Adrenal gland (tissue), 12 donors: Measurements from ENCODE around the gene ZBTB5. TPM values are rescaled to one million over a fixed set of nuclear protein-coding genes. Genes with fewer than 3 reads are reported as not detected.
A peak's percentile ranks its signal among the peaks of the same experiment; 100 is the strongest.

Source experiments
- DNase-seq, 7 donors: peaks; one replicate each; pipeline ENCODE4 v3.0.0-alpha.2; 2019 to 2020
- H3K27ac ChIP-seq, 5 donors: fragments of 200-600 bp; sonication (generic) in 4 of 5; 1 replicate in 3 of 5; 2 replicates in 2 of 5; pipeline versions ENCODE4 v1.5.1 to v1.8.0; 2016 to 2020; ENCODE audit warnings: mild to moderate bottlenecking in 1 of 5
- H3K27me3 ChIP-seq: fragments of 200-600 bp; 2 replicates; pipeline ENCODE4 v1.8.0; 2021
- H3K36me3 ChIP-seq, 2 donors: fragments of 200-600 bp; replicated peaks in 1 of 2; 1 replicate in 1 of 2; 2 replicates in 1 of 2; pipeline versions ENCODE4 v1.5.1 to v1.8.0; 2018 to 2022
- H3K4me1 ChIP-seq, 2 donors: fragments of 200-600 bp; replicated peaks in 1 of 2; 1 replicate in 1 of 2; 2 replicates in 1 of 2; pipeline versions ENCODE4 v1.5.1 to v1.8.0; 2018 to 2021
- H3K4me3 ChIP-seq, 4 donors: fragments of 200-600 bp; sonication (generic) in 3 of 4; one replicate each; pipeline ENCODE4 v1.5.1; 2016 to 2018
- H3K9me3 ChIP-seq, 3 donors: fragments of 200-600 bp; sonication (generic) in 1 of 3; replicated peaks in 1 of 3; 1 replicate in 2 of 3; 2 replicates in 1 of 3; pipeline versions ENCODE4 v1.5.1 to v1.8.0; 2016 to 2021
- CTCF ChIP-seq, 6 experiments: fragments of 450-650 bp in 4 of 6; fragments of 200-600 bp in 2 of 6; sonication (generic) in 1 of 6; IDR thresholded peaks; 1 replicate in 5 of 6; 2 replicates in 1 of 6; pipeline versions ENCODE4 v1.5.1 to v1.8.0; 2016 to 2021; ENCODE audit warnings: antibody characterized with exemption in 6 of 6, mild to moderate bottlenecking in 2 of 6, moderate library complexity in 1 of 6
- POLR2A ChIP-seq, 2 donors: fragments of 450-650 bp; IDR thresholded peaks; one replicate each; pipeline ENCODE4 v1.6.1; 2017; ENCODE audit warnings: antibody characterized with exemption in 2 of 2, mild to moderate bottlenecking in 2 of 2, moderate library complexity in 1 of 2
- WGBS, 4 donors: extraction: QIAGEN DNeasy Blood & Tissue Kit in 2 of 4; methylation state at CpG; one replicate each; pipeline versions ENCODE4 v1.1.5 to v1.1.7; 2013 to 2017; 5-methylcytosine and 5-hydroxymethylcytosine counted together
- intact Hi-C, 2 donors: fragments of 100-400 bp; cut with DNase I; formaldehyde crosslinking; loops; one replicate each; pipeline versions ENCODE4 v1.14.1 to v1.15.0; 2022 to 2023
- polyA plus RNA-seq, 3 donors: library from polyadenylated mRNA; stranded (reverse); fragments of 200-250 nt in 2 of 3; fragments of 350-450 nt in 1 of 3; fragmentation: Illumina TruSeq in 1 of 3; extraction: RNeasy Lipid Tissue Mini Kit (QIAGEN cat#74804) in 1 of 3; gene quantifications; one replicate each; pipeline ENCODE4 v1.2.3, GENCODE V29; 2013 to 2014
- total RNA-seq, 9 donors: library from RNA; depleted of rRNA in 4 of 9; stranded (reverse); fragments of >200 nt in 4 of 9; fragments of 120-200 nt in 1 of 9; fragmentation: NEBNext Ultra II Directional in 1 of 9; extraction: Animal tissue kit (Norgen Biotek cat#: 25700) in 1 of 9; gene quantifications; one replicate each; pipeline versions ENCODE4 v1.1.0 to v1.2.4, GENCODE V29; 2013 to 2023
- donor health status: healthy with polysubstance abuse.
- donor health status: Bipolar disorder and iron deficiency.
- donor health status: DM: yes; HTN: yes; CAD: no.
- donor health status: DM: no; HTN: no; CAD: no.
- donor health status: DM: no; HTN: no; CAD: no.
- donor health status: DM: yes; HTN: yes; CAD: no.

ZBTB5 gene
- total and polyA plus RNA-seq, 12 donors = 2.3 to 19.6 (median 10.6) TPM

- peaks cover 14 to 50% of the 10 kb centered on the region in 2 donors for H3K4me1 ChIP-seq
- intact Hi-C loops = no loop called here
- DNase-seq = no peak
- TF ChIP-seq CTCF (IDR thresholded peaks at IDR 0.05) (no peak), POLR2A (IDR thresholded peaks at IDR 0.05) (no peak)
- 66 to 74% (median 67%) methylated on average over 4 to 7 of the region's 7 CpGs for WGBS, 4 donors
- H3K27me3 ChIP-seq = no peaks in the 10 kb centered on the region
- H3K9me3 ChIP-seq = no peaks in the 10 kb centered on the region
- no peak overlapping the region for H3K4me3 ChIP-seq
- H3K36me3 ChIP-seq = peaks cover 0 to 67% of the 10 kb centered on the region in 2 donors
- H3K27ac ChIP-seq = peak overlapping the region in 2 of 5 donors; percentile 26 to 57
These were observed 31.3 kb downstream of the ZBTB5 start for GRCh38 chr9:37433867-37434371.

- Histone ChIP-seq H3K4me3 (no peak overlapping the region), H3K27ac (peak overlapping the region in 2 of 5 donors; percentile 44 to 72), H3K27me3 (no peaks in the 10 kb centered on the region), H3K4me1 (peaks cover 14 to 50% of the 10 kb centered on the region in 2 donors), H3K36me3 (peaks cover 0 to 68% of the 10 kb centered on the region in 2 donors), H3K9me3 (no peaks in the 10 kb centered on the region)
- 77 to 81% (median 79%) methylated on average over 6 of the region's 6 CpGs for WGBS, 4 donors
- TF ChIP-seq CTCF (IDR thresholded peaks at IDR 0.05) (no peak), POLR2A (IDR thresholded peaks at IDR 0.05) (no peak)
- intact Hi-C loops = no loop called here
- DNase-seq = peak in 1 of 7 donors; percentile 50
These were observed 33.2 kb downstream of the ZBTB5 start for GRCh38 chr9:37432020-37432419.

GRCh38 chr9:37430841-37431597, 34.2 kb downstream of the ZBTB5 start:
- peak overlapping the region in 3 of 5 donors; percentile 30 to 72 (median 44) for H3K27ac ChIP-seq
- peak in 2 of 6 experiments; percentile 12 to 14 for TF ChIP-seq CTCF (IDR thresholded peaks at IDR 0.05)
- no peak for TF ChIP-seq POLR2A (IDR thresholded peaks at IDR 0.05)
- peaks cover 0 to 68% of the 10 kb centered on the region in 2 donors for H3K36me3 ChIP-seq
- H3K9me3 ChIP-seq = no peaks in the 10 kb centered on the region
- intact Hi-C loops = no loop called here
- DNase-seq = peak in 2 of 7 donors; percentile 45 to 47
- no peaks in the 10 kb centered on the region for H3K27me3 ChIP-seq
- WGBS, 4 donors = 63 to 71% (median 68%) methylated on average over 6 to 14 of the region's 14 CpGs
- peaks cover 7 to 52% of the 10 kb centered on the region in 2 donors for H3K4me1 ChIP-seq
- no peak overlapping the region for H3K4me3 ChIP-seq

GRCh38 chr9:37429441-37430285, 35.6 kb downstream of the ZBTB5 start:
- WGBS, 4 donors = 92 to 100% (median 94%) methylated on average over 4 to 17 of the region's 17 CpGs
- Histone ChIP-seq H3K4me3 (no peak overlapping the region), H3K27ac (no peak overlapping the region), H3K36me3 (peaks cover 0 to 57% of the 10 kb centered on the region in 2 donors), H3K4me1 (peaks cover 16 to 58% of the 10 kb centered on the region in 2 donors), H3K9me3 (no peaks in the 10 kb centered on the region), H3K27me3 (no peaks in the 10 kb centered on the region)
- TF ChIP-seq CTCF (IDR thresholded peaks at IDR 0.05) (no peak), POLR2A (IDR thresholded peaks at IDR 0.05) (no peak)
- intact Hi-C loops = loop anchor here in 1 of 2 donors (5.0 kb wide), 1 partner anchor 33 kb away; no protein-coding TSS in a partner anchor
- DNase-seq = no peak
